ENCODE measurements around the gene MBP. TPM values are rescaled to one million over a fixed set of nuclear protein-coding genes. Genes with fewer than 3 reads are reported as not detected.

Gene MBP
- total RNA-seq, 1 experiment from 2014 or later = 3.4 TPM

- in situ Hi-C loops (cut with HindIII; ENCODE audit: low sequenced_read_pairs) = no loop called here
Observed at GRCh38 chr18:77151772-77152520, 19.4 kb upstream of the MBP start.

GRCh38 chr18:77151033-77151771 is 18.6 kb upstream of the MBP start:
- no peak for DNase-seq (ENCODE audit: low spot score)
- in situ Hi-C loops (cut with HindIII; ENCODE audit: low sequenced_read_pairs) = no loop called here

More at GRCh38 chr18:77151772-77152520, 19.4 kb upstream of the MBP start:
- DNase-seq (ENCODE audit: low spot score) = no peak

- in situ Hi-C loops (cut with HindIII; ENCODE audit: low sequenced_read_pairs) = no loop called here
Observed at GRCh38 chr18:77150588-77150987, 18.0 kb upstream of the MBP start.

GRCh38 chr18:77148289-77148688 is 15.7 kb upstream of the MBP start:
- in situ Hi-C loops (cut with HindIII; ENCODE audit: low sequenced_read_pairs) = no loop called here
- DNase-seq (ENCODE audit: low spot score) = no peak

More at GRCh38 chr18:77150588-77150987, 18.0 kb upstream of the MBP start:
- DNase-seq (ENCODE audit: low spot score) = no peak

- DNase-seq (ENCODE audit: low spot score) = no peak
- in situ Hi-C loops (cut with HindIII; ENCODE audit: low sequenced_read_pairs) = no loop called here
Observed at GRCh38 chr18:77147418-77147852, 14.9 kb upstream of the MBP start.

GRCh38 chr18:77146249-77147080 is 13.9 kb upstream of the MBP start:
- no peak for DNase-seq (ENCODE audit: low spot score)
- in situ Hi-C loops (cut with HindIII; ENCODE audit: low sequenced_read_pairs) = no loop called here

GRCh38 chr18:77145364-77145901 is 12.8 kb upstream of the MBP start:
- in situ Hi-C loops (cut with HindIII; ENCODE audit: low sequenced_read_pairs) = no loop called here
- no peak for DNase-seq (ENCODE audit: low spot score)

- DNase-seq (ENCODE audit: low spot score) = no peak
- in situ Hi-C loops (cut with HindIII; ENCODE audit: low sequenced_read_pairs) = no loop called here
Observed at GRCh38 chr18:77144451-77145118, 12.0 kb upstream of the MBP start.

GRCh38 chr18:77144046-77144445 is 11.5 kb upstream of the MBP start:
- in situ Hi-C loops (cut with HindIII; ENCODE audit: low sequenced_read_pairs) = no loop called here
- no peak for DNase-seq (ENCODE audit: low spot score)

GRCh38 chr18:77143196-77143595 is 10.6 kb upstream of the MBP start:
- in situ Hi-C loops (cut with HindIII; ENCODE audit: low sequenced_read_pairs) = no loop called here
- DNase-seq (ENCODE audit: low spot score) = no peak

- in situ Hi-C loops (cut with HindIII; ENCODE audit: low sequenced_read_pairs) = no loop called here
- DNase-seq (ENCODE audit: low spot score) = no peak
Observed at GRCh38 chr18:77141401-77142118, 9.0 kb upstream of the MBP start.

- in situ Hi-C loops (cut with HindIII; ENCODE audit: low sequenced_read_pairs) = no loop called here
- no peak for DNase-seq (ENCODE audit: low spot score)
Observed at GRCh38 chr18:77140439-77141109, 8.0 kb upstream of the MBP start.

GRCh38 chr18:77140030-77140429 is 7.4 kb upstream of the MBP start:
- in situ Hi-C loops (cut with HindIII; ENCODE audit: low sequenced_read_pairs) = no loop called here
- no peak for DNase-seq (ENCODE audit: low spot score)

GRCh38 chr18:77139619-77140018 is 7.0 kb upstream of the MBP start:
- in situ Hi-C loops (cut with HindIII; ENCODE audit: low sequenced_read_pairs) = no loop called here
- no peak for DNase-seq (ENCODE audit: low spot score)

GRCh38 chr18:77138270-77138669 is 5.7 kb upstream of the MBP start:
- in situ Hi-C loops (cut with HindIII; ENCODE audit: low sequenced_read_pairs) = no loop called here
- peak; percentile 6 for DNase-seq (ENCODE audit: low spot score)

- DNase-seq (ENCODE audit: low spot score) = no peak
- in situ Hi-C loops (cut with HindIII; ENCODE audit: low sequenced_read_pairs) = no loop called here
Observed at GRCh38 chr18:77137851-77138250, 5.3 kb upstream of the MBP start.

- in situ Hi-C loops (cut with HindIII; ENCODE audit: low sequenced_read_pairs) = no loop called here
- DNase-seq (ENCODE audit: low spot score) = no peak
Observed at GRCh38 chr18:77136871-77137665, 4.5 kb upstream of the MBP start.

Measured in G401 (cell line).